LNCAP (cell line): ENCODE data around the gene GBE1.
A peak's percentile ranks its signal among the peaks of the same experiment; 100 is the strongest.

ENCODE experiments used
- TF ChIP-seq, protein P1 (sequence below): fragments of 450-650 bp; IDR thresholded peaks from 2 replicates; pipeline ENCODE4 v1.5.1; 2017; ENCODE audit warnings: mild to moderate bottlenecking

Gene GBE1

DNA sequence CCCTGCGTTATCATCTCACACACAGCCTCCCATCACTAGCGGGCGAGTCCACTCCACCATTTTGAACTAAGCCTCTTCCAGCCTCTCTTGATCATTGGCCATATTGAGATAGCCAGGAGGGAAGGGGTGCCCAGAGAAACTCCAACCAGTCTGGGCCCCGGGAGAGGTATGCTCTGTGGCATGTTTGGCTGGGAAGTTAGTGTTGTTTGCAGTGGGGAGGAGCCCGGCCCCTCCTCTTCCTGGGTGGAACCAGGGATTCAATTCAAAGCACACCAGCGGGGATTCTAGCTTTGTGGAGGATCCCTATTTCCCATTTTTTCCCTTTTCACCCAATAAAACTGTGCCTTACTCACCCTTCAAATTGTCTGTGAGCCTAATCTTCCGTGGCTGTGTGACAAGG lies 71.8 kb downstream of the GBE1 start:
- TF ChIP-seq, protein P1, sequence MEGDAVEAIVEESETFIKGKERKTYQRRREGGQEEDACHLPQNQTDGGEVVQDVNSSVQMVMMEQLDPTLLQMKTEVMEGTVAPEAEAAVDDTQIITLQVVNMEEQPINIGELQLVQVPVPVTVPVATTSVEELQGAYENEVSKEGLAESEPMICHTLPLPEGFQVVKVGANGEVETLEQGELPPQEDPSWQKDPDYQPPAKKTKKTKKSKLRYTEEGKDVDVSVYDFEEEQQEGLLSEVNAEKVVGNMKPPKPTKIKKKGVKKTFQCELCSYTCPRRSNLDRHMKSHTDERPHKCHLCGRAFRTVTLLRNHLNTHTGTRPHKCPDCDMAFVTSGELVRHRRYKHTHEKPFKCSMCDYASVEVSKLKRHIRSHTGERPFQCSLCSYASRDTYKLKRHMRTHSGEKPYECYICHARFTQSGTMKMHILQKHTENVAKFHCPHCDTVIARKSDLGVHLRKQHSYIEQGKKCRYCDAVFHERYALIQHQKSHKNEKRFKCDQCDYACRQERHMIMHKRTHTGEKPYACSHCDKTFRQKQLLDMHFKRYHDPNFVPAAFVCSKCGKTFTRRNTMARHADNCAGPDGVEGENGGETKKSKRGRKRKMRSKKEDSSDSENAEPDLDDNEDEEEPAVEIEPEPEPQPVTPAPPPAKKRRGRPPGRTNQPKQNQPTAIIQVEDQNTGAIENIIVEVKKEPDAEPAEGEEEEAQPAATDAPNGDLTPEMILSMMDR: no peak

DNA sequence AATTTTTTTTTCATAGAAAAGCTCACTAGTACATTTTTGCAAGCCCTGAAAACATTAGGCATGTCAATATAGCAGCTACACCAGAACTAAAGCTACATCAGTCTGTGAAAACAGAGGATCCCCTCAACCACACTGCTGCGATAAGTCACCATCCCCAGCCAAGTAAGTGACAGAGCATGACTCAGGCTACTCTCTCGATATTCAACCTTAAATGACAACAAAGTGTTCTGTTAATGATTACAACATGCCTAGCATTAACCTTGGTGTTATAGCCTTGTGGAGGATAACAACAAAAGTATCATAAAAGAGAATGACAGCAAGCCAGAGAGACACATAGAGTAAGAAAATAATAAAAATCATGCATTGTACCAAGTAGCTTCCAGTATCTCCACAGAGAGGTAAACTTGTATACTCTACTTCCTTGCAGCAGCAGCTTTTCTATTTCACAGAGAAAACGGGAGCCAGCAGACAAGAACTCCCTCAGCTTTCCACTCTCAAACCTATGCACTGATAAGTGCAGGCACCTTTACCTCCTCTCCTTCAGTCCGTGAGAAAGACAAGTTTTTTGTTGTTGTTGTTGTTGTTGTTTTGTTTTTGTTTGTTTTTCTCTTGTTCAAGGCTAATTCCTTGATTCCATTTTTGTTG lies 76.6 kb downstream of the GBE1 start:
- TF ChIP-seq, protein P1: no peak

DNA sequence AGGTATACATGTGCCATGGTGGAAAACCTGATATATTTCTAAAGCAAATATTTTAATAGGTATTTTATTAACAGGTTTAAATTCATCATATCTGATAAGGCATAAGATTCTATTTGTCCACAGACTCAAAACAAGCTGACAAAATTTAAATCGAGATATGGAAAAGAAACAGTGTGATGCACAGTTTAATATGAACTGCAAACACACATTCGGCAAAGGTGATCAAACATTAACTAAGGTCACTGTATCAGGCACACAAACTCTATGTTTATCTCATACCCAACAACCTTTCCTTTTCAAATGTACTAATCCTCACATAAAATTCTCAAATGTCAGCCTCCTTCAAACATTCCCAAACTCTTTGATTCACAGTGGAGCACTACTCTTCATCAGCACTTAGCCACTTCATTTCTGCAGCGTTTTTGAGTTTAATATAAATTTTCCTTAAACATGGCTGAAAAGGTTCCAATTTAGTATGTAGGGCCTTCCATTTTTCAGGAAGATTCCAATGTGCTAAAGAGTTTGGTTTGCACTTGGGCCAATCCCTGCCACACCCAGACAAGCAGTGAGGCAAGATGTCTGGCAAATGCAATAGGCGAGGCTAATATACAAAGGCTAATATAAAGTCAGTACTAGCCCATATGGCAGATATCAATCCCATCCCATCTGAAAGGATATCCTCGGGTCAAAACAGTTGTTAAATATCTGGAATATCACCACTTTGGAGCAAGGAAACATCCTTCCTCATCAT lies 84.6 kb downstream of the GBE1 start:
- TF ChIP-seq, protein P1: no peak

DNA sequence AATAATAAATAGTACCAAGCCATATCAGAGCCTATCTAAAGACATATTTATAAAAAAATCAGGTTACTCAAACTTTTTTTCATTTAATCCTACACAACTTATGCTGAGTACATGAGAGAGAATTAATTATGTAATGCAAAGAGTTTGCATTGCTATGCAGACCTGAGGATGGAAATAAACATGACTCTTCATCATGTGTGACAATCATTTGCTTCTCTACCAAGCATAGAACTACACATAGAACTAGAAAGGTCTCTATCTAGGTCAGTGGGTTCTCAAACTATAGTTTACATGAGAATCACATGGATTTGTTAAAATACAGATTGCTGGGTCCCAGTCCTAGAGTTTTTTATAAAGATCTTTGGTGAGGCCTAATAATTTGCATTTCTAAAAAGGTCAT lies 86.8 kb downstream of the GBE1 start:
- TF ChIP-seq, protein P1: no peak

DNA sequence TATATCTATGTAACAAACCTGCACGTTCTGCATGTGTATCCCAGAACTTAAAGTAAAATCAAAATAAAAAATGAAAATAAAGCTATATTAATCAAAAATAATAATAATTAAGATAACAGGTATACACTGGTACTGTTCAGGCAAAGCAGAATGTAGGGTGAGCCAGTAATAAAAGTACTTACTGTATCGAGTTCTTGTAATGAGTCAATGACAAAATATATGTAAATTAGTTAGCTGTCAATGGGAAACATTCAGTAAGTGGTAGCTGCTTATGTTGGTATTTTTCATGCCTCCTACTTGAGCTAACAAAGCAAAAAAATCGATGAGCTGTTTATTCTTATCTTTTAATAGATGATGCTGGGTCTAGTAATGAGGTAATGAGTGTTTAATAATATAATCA lies 93.2 kb downstream of the GBE1 start:
- TF ChIP-seq, protein P1: no peak

DNA sequence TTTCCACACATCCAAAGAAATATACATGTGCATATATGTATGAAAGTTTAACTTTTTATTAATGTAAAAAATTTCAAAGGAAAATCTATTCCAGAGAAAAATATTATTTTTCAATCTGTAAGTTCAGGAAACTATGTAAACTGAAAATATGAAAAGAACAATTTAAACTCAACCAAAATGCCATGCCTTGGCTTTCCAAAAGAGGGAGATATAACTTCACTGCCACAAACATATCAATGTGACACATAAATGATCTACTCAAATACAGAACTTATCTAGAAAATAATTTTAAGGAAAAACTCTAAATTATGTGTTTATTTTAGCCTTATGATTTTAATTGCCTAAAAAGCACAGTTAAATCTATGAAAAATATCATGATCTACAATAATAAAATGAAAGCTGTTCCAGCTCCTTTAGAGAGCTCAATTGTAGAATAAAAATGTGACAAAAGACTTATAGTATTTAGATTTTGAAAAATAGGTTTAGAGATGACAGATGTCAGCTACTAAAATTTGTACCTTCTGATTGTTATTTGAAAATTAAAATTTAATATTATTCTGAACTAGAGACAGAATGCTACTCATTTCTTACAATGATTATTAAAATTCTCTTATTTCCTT lies 94.8 kb downstream of the GBE1 start:
- TF ChIP-seq, protein P1: peak; percentile 88

DNA sequence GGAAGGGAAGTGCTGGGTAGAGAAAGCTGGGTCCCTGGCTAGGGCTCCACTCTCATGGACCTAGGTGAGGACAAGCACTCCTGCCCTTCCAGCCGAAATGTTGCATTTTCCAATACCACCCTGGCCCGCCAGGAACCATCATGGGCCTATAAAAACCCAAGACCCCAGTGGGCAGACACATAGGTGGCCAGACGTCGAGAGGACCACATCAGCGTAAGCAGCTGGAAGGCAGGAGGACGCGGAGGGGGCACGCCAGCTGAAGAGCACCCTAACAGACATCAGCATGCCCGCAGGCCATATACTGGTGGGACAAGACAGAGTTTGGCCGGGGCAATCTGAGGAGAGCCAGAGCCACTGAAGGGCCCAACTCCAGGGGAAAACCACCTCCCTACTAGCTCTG lies 98.3 kb downstream of the GBE1 start:
- TF ChIP-seq, protein P1: no peak
